NCI-H128 (cell line): ENCODE measurements around the gene SCYL3.

ENCODE experiments used
- DNase-seq: peaks from one replicate; lab custom pipeline; 2025; ENCODE audit not compliant: unreplicated experiment; lab: John Stamatoyannopoulos, UW

The SCYL3 gene

GRCh38 chr1:169901115-169901514, 7.4 kb upstream of the SCYL3 start:
- no peak for DNase-seq

- no peak for DNase-seq
These were observed 6.9 kb upstream of the SCYL3 start for GRCh38 chr1:169900571-169900970.

GRCh38 chr1:169899519-169900217, 6.0 kb upstream of the SCYL3 start:
- DNase-seq: no peak

- no peak for DNase-seq
These were observed 2.3 kb upstream of the SCYL3 start for GRCh38 chr1:169896013-169896412.

- no peak for DNase-seq
These were observed 889 bp upstream of the SCYL3 start for GRCh38 chr1:169894424-169895145.

- no peak for DNase-seq
These were observed 610 bp downstream of the SCYL3 start for GRCh38 chr1:169892927-169893644.

- DNase-seq: no peak
These were observed 1.3 kb downstream of the SCYL3 start for GRCh38 chr1:169892176-169892926.

GRCh38 chr1:169891539-169891885, 2.2 kb downstream of the SCYL3 start:
- no peak for DNase-seq

GRCh38 chr1:169890761-169891538, 2.7 kb downstream of the SCYL3 start:
- DNase-seq: no peak

- DNase-seq: no peak
These were observed 3.8 kb downstream of the SCYL3 start for GRCh38 chr1:169889871-169890270.

- no peak for DNase-seq
These were observed 6.8 kb downstream of the SCYL3 start for GRCh38 chr1:169886931-169887330.

- DNase-seq: no peak
These were observed 7.3 kb downstream of the SCYL3 start for GRCh38 chr1:169886422-169886821.

GRCh38 chr1:169885207-169885606, 8.5 kb downstream of the SCYL3 start:
- no peak for DNase-seq

- DNase-seq: no peak
These were observed 9.1 kb downstream of the SCYL3 start for GRCh38 chr1:169884634-169885033.

- no peak for DNase-seq
These were observed 11.6 kb downstream of the SCYL3 start for GRCh38 chr1:169882039-169882511.

GRCh38 chr1:169879034-169879840, 14.5 kb downstream of the SCYL3 start:
- DNase-seq: no peak

GRCh38 chr1:169878498-169878897, 15.2 kb downstream of the SCYL3 start:
- DNase-seq: no peak

- no peak for DNase-seq
These were observed 15.8 kb downstream of the SCYL3 start for GRCh38 chr1:169877800-169878491.

- DNase-seq: no peak
These were observed 19.5 kb downstream of the SCYL3 start for GRCh38 chr1:169874229-169874628.
